HG03460 (cell line): Measurements from ENCODE around the gene RPAP2.
"Not testable (repeated sequence)": the region's sequence is repeated elsewhere in the genome, so short reads cannot be mapped to it uniquely, and the experiment has no call there.

ENCODE experiments used
- ATAC-seq: cut with Tn5 transposase; IDR thresholded peaks from one replicate; pipeline ENCODE4 v1.9.1; 2021; ENCODE audit not compliant: unreplicated experiment

Gene RPAP2

DNA sequence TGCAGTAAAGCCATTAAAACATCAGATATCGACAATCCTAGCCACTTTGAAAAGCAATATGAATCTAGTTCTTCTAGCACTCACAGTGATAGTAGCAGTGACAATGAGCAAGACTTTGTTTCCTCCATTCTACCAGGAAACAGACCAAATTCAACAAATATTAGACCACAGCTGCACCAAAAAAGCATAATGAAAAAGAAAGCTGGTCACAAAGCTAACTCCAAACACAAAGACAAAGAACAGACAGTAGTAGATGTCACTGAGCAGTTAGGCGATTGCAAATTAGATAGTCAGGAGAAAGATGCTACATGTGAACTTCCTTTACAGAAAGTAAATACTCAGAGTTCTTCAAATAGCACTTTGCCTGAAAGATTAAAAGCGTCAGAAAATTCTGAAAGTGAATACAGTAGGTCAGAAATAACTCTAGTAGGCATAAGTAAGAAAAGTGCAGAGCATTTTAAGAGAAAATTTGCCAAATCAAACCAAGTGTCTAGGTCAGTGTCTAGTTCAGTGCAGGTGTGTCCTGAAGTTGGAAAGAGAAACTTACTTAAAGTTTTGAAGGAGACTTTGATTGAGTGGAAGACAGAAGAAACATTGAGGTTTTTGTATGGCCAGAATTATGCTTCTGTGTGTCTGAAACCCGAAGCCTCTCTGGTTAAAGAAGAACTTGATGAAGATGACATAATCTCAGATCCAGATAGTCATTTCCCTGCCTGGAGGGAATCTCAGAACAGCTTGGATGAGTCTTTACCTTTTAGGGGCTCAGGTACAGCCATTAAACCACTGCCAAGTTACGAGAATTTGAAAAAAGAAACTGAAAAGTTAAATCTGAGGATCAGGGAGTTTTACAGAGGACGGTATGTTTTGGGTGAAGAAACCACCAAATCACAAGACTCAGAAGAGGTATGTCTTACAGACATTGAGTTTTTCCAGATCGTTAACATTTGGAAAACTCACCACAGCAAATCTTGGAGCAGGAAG is 24.9 kb downstream of the RPAP2 start:
- ATAC-seq: no peak

GRCh38 chr1:92324784-92325183 is 25.9 kb downstream of the RPAP2 start:
- no peak for ATAC-seq

GRCh38 chr1:92326681-92327080 is 27.8 kb downstream of the RPAP2 start:
- no peak for ATAC-seq

- ATAC-seq: no peak
Measured at GRCh38 chr1:92327794-92328193, 28.9 kb downstream of the RPAP2 start.

GRCh38 chr1:92329347-92330129 is 30.7 kb downstream of the RPAP2 start:
- ATAC-seq: no peak

DNA sequence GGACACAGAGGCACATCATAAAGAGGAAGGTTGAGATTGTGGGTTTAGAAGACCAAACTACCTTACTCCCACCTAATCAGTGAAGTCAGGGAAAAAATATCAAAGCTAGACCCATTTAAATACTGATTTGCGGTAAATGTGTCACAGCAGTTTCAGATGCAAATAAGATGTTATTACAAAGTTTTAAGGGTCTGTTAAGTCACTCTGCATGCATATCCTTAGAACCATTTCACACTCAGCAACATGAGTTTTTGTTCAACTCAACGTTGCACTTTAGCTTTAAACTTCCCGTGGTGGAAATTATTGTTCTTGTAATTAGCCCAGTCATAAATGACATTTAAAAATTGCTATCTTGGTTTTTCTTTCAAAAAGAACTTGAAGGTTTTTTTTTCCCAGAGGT is 34.8 kb downstream of the RPAP2 start:
- ATAC-seq: no peak

- no peak for ATAC-seq
Measured at GRCh38 chr1:92340154-92340553, 41.3 kb downstream of the RPAP2 start.

DNA sequence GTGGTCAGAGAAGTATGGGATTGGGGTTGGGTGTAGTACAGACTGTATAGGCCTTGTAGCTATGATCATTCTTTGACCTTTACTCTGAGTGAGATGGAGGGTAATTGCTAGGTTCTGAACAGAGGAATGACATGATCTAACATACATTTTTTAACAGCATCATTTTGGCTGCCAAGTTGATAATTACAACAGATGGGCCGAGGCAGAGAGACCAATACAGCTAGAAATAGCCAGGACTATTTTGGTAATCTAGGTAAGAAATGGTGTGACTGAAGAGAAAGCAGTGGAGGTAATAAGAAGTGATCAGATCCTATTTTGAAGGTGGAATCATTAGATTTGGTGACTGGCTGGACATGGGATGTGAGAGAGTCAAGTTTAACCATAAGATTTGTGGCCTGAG is 43.5 kb downstream of the RPAP2 start:
- ATAC-seq: no peak

GRCh38 chr1:92343061-92343460 is 44.2 kb downstream of the RPAP2 start:
- ATAC-seq: no peak

GRCh38 chr1:92346866-92347640 is 48.2 kb downstream of the RPAP2 start:
- no peak for ATAC-seq

GRCh38 chr1:92352856-92353255 is 54.0 kb downstream of the RPAP2 start:
- ATAC-seq: no peak

DNA sequence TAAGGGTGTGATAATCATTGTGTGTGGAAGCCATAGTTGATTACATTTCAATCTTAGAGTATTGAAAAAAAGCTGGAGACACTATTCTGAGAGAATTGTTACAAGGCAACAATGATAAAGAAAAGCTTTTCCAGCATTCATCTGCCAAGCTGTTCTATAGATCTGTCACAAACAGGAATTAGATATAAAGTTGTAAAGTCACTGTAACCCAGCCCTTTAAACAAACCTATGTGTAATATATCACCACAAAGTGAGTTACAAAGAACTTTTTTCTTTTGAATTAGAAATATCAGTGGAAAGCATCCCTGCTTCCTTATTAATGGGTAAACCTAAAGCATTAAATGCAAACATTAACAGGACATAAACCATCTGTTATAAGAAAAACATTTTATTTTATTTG is 55.4 kb downstream of the RPAP2 start:
- no peak for ATAC-seq

DNA sequence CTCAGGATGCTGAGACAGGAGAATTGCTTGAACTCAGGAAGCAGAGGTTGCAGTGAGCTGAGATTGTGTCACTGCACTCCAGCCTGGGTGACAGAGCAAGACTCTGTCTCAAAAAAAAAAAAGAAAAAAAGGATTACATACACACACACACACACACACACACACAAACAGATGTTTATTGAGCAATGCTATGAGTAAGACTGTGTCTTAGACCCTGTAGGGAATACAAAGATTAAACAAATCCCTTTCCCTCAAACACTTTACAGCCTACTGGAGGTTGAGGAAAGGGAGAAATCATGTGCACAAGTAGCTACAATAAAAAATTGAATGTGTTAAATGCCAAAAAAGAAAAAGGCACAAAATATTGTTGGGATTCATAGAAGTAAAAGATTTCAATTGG is 58.1 kb downstream of the RPAP2 start:
- ATAC-seq: no peak

GRCh38 chr1:92359382-92359781 is 60.5 kb downstream of the RPAP2 start:
- ATAC-seq: not testable (repeated sequence)

- no peak for ATAC-seq
Measured at GRCh38 chr1:92359986-92360385, 61.1 kb downstream of the RPAP2 start.

DNA sequence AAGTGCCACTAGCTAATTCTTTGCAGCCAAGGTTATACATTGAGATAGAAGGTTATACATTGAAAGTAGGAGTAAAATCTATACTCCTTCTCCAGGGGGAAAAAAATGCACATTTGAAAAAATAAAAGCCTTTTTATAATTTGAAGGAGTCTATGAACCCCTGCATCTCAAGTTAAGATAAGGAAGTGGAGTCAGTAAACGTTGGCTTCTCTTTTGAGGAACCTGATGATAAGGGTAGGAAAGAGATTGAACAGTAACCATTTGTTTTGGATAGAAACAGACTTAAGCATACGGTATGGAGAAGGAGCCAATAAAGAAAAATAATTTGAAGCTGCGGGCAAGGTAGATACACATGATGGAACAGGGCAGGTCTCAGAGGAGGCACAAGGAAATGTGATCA is 64.1 kb downstream of the RPAP2 start:
- no peak for ATAC-seq

- no peak for ATAC-seq
Measured at GRCh38 chr1:92363401-92363800, 64.5 kb downstream of the RPAP2 start.

- ATAC-seq: no peak
Measured at GRCh38 chr1:92365378-92366039, 66.7 kb downstream of the RPAP2 start.

DNA sequence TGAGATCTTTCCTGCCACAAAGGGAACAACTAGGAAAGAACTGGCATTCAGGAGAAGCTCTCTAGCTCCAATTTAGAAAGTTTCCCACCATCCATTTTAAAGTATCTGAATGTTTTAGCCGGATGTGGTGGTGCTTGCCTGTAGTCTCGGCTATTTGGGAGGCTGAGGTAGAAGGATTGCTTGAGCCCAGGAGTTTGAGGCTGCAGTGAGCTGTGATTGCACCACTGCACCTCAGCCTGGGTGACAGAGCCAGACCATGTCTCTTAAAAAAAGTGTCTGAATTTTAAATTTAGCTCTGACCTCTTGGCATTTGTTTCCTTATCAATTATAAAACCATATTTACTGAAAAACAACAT is 67.2 kb downstream of the RPAP2 start:
- no peak for ATAC-seq

DNA sequence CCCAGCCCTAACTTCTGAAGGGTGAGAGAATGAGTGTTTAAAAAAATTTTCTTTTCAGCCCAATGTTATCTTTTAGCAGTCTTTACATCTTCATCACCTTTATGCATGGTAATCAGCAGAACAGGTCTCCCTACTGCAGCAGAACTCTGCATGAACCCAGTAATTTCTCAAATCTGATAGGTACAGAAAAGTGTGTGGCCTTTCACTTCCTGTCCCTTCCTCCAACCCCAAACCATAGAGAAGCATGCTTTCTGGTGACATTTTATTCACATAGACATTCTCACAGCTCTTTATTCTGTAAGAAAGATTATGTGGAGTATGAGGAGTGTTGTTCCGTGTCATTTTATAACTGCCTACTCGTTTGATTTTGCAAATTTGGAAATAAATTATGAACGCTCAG is 68.6 kb downstream of the RPAP2 start:
- ATAC-seq: peak; percentile 68

DNA sequence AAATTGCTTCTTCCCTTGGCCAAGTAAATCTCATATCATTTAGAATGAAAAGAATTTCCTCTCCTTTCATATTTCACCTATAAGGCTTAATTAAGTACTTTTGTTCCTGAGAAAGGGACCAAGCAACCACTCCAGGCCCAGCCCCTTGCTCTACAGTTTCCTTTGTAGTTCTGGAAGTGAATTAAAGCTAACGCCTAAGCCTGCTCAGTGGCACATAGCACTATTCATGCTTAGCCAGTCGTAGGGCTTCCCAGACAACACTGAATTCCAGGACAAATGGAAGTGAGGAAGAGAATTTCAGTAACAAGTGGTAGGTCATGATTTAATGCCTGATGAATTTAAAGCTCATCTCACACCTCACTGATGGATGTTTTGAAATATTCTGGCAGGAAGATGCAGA is 73.3 kb downstream of the RPAP2 start:
- no peak for ATAC-seq
